HG02610 (cell line): ENCODE measurements around the gene MMP2.

ENCODE experiments used
- ATAC-seq: cut with Tn5 transposase; IDR thresholded peaks from one replicate; pipeline ENCODE4 v1.9.1; 2021; ENCODE audit warnings: mild to moderate bottlenecking, moderate library complexity; ENCODE audit not compliant: unreplicated experiment

MMP2 gene

DNA sequence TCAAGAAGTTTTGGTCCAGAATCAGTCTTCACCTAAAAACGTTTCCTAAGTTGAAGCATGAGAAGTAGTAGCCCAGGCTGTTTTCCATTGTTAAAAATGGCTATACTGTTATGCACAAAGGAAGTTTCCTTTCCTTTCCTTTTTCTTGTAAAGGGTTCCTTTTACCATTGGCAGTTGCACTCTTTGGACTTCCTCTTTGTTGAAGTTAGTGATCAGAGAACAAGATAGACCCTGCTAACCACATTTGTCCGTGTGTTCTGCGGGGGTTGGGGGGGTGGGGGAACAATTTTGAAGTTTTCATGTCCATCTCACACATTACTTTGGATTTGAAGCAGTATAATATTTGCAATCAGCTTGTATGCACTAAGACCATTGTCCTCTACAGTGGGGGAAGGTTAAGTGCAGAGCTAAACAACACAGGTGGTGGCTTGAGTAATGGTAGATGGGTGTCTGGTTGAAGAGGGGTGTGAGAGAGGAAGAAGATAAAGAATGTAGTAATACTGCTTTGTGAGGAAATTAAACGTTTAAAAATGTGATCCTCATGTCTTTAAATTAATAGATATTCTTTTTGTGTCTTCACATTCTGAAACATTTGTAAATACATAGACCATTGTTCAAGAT is 31.3 kb downstream of the MMP2 start:
- no peak for ATAC-seq

- no peak for ATAC-seq
Observed at GRCh38 chr16:55512941-55513340, 33.9 kb downstream of the MMP2 start.

DNA sequence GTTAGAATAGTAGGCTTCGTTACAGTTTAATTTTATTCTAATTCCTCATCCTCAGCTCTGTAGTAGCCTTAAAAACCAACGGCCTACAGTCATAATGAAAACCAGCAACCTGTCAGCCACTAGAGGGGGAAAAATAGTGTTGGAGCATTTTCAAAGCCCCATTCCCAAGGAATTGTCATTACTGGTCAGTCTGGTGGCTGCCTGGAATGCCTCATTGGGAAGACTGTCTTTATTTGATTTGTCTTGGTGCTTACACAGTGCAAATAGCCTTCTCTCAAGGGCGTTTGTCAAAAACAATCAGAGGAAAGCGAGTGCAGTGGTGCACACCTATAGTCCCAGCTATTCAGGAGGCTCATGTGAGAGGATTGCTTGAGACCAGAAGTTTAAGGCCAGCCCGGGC is 34.6 kb downstream of the MMP2 start:
- no peak for ATAC-seq

DNA sequence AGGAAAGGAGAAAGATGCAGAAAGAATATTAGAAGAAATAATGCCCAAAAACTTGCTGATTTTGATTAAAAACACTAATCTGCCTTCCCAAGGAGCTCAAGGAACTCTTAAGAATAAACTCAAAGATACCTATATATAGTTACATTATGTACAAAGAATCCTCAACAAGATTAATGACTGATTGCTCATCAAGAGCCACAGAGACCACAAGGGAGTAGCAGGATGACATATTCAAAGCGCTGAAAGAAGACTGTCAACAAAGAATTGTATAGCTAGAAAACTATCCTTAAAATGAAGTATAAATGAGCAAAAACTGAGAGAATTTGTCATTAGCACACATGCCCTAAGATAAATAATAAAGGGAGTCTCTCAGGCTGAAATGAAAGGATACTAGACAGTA is 36.1 kb downstream of the MMP2 start:
- no peak for ATAC-seq

GRCh38 chr16:55521792-55522191 is 42.8 kb downstream of the MMP2 start:
- ATAC-seq: no peak

GRCh38 chr16:55526441-55526840 is 47.4 kb downstream of the MMP2 start:
- ATAC-seq: no peak

GRCh38 chr16:55527885-55528284 is 48.9 kb downstream of the MMP2 start:
- ATAC-seq: no peak

GRCh38 chr16:55529018-55529417 is 50.0 kb downstream of the MMP2 start:
- ATAC-seq: no peak

GRCh38 chr16:55530316-55530856 is 51.4 kb downstream of the MMP2 start:
- no peak for ATAC-seq

DNA sequence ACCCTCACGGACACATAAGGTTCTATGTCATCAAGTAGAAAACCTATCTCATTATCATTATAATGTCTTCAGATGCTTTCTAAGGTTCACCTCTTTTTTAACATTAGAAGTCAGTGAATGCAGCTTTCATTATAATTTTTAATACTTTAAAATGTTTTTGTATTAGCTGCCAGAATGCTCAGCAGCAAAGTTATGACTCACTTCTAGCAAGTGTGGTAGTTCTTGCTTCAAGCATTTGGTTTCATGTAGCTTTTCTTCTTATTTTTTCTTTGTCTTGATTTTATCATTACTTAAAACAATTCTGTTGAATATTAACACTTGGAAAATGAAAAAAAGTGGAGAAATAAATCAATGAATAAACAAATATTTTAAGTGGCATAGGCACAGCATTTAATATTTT is 53.2 kb downstream of the MMP2 start:
- ATAC-seq: no peak

- no peak for ATAC-seq
Observed at GRCh38 chr16:55534756-55535155, 55.8 kb downstream of the MMP2 start.

DNA sequence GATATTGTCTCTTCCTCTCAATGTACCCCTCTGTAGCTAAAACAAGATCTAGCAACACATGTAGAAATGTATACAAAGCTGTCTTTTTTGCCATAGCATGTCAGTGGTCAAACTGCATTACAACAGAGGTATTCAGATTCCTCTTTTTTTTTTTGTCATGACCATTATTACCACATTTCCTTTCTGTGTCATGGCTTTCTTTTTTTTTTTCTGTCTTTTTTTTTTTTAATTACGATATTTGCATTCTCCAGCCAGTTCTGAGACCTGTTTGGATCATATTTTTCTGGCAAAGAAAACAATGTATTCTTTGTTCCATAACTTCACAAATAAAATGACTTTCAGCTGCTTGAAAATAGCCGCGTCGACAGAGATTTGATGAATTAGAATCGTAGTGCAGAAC is 60.1 kb downstream of the MMP2 start:
- no peak for ATAC-seq

DNA sequence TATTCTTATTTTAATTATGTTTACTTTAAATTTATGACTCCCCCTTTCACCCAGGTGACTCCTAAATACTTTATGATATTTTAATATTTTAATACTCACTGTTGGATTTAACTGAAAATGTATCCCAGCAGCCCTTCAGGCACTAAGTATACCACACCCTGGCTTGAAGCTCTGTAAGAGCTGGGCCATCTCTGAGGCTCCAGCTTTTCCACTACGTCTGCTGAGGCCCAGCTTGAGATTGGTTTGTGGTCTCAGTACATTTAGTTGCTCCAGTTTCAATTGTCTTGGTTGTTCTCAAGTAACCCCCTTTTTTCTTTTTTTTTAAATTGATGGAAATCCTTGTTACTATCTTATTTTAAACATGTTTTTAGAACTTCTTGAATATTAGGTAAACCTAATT is 60.5 kb downstream of the MMP2 start:
- no peak for ATAC-seq

- ATAC-seq: no peak
Observed at GRCh38 chr16:55540221-55540620, 61.2 kb downstream of the MMP2 start.

DNA sequence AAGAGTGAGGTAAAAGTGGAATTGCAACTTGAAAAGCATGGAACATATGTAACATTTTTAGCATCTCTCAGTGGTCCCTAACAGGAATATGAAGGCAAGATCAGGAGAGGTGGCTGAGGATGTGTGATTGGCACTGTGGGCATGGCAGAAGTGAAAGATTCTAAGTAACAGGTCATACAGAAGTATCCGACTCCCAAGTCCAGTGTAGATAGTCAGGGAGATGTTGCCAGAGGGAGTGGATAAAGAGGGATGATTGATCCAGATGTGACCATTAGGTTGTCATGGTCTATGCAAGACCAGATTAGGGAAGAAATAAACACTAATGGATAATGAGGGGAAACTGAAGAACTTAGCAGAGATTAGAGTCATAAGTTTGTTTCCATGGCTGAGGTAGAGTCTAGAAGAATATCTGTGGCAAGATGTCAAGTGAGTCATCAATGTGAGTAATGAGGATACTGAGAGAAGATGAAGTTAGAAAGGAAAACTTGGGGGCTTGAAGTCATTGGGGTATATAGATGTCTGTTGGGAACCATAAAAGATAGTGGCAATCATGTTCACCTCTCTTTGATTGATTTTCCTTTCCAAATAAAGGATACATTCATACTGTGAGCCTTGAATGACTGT is 63.6 kb downstream of the MMP2 start:
- no peak for ATAC-seq

DNA sequence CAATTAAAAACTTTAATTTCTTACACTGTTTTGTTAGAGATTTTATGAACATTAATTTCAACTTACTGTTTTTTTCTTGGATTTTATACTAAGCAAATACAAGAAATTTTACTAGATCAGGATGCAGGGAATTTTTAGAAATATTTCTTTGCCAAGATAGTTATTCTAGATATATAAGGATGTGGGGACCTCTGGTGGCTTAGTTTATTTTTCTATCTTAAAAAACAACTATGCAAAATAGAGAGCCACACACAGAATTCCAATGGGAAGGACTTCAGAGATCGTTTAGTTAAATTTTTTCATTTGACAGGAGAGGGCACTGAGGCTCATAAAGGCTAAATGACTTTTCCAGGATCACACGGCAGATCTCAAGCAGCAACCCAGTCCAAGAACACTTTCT is 64.5 kb downstream of the MMP2 start:
- no peak for ATAC-seq

DNA sequence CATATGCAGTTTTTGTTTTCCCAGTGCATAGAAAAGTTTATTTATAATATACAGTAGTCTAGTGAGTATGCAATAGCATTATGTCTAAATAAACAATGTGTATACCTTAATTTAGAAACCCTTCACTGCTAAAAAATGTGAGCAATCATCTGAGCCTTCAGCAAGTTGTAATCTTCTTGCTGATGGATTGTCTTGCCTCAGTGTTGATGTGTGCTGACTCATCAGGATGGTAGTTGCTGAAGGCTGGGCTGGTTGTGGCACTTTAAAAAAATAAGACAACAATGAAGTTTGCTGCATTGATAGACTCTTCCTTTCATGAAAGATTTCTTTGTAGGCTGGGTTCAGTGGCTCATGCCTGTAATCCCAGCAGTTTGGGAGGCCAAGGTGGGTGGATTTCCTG is 73.6 kb downstream of the MMP2 start:
- no peak for ATAC-seq

GRCh38 chr16:55555436-55555835 is 76.4 kb downstream of the MMP2 start:
- no peak for ATAC-seq
